Esophagus (tissue), 2 donors: ENCODE results near the gene CCDC201. TPM values are rescaled to one million over a fixed set of nuclear protein-coding genes. Genes with fewer than 3 reads are reported as not detected.

Source experiments
- H3K27ac ChIP-seq, 2 donors: one replicate each; pipeline ENCODE4 v1.5.1; 2013; ENCODE audit warnings: low read depth in 2 of 2, mild to moderate bottlenecking in 2 of 2, inconsistent platforms in 1 of 2, low read length in 1 of 2, moderate library complexity in 1 of 2
- H3K27me3 ChIP-seq, 2 donors: one replicate each; pipeline ENCODE4 v1.6.1; 2013; ENCODE audit warnings: low read length in 2 of 2, control low read depth in 1 of 2, mild to moderate bottlenecking in 1 of 2; ENCODE audit not compliant: insufficient read depth in 2 of 2, control insufficient read depth in 1 of 2
- H3K36me3 ChIP-seq, 2 donors: one replicate each; pipeline ENCODE4 v1.6.1; 2013; ENCODE audit warnings: low read length in 1 of 2; ENCODE audit not compliant: control insufficient read depth in 2 of 2, insufficient read depth in 2 of 2
- H3K4me1 ChIP-seq, 2 donors: one replicate each; pipeline ENCODE4 v1.6.1; 2013; ENCODE audit warnings: low read length in 1 of 2; ENCODE audit not compliant: control insufficient read depth in 2 of 2, insufficient read depth in 2 of 2
- H3K4me3 ChIP-seq, 2 donors: one replicate each; pipeline ENCODE4 v1.5.1; 2013; ENCODE audit warnings: low read length in 2 of 2, mild to moderate bottlenecking in 2 of 2, low read depth in 1 of 2, moderate library complexity in 1 of 2
- H3K9me3 ChIP-seq, 2 donors: one replicate each; pipeline ENCODE4 v1.6.1; 2013; ENCODE audit warnings: mild to moderate bottlenecking in 2 of 2, low read depth in 1 of 2, low read length in 1 of 2, moderate library complexity in 1 of 2; ENCODE audit not compliant: control insufficient read depth in 2 of 2, insufficient read depth in 1 of 2
- WGBS, 2 donors: extraction: QIAGEN DNeasy Blood & Tissue Kit; methylation state at CpG; one replicate each; pipeline ENCODE4 v1.1.7; 2013; 5-methylcytosine and 5-hydroxymethylcytosine counted together
- polyA plus RNA-seq, 2 donors: library from polyadenylated mRNA; stranded (reverse); fragments of 200-250 nt; gene quantifications; one replicate each; pipeline ENCODE4 v1.2.3, GENCODE V29; 2013
- donor health status: healthy with polysubstance abuse.
- donor health status: Bipolar disorder and iron deficiency.

The CCDC201 gene
- polyA plus RNA-seq, 2 donors, result not detected

- Histone ChIP-seq H3K27me3 (peaks cover 0 to 3% of the 10 kb centered on the region in 2 donors), H3K4me1 (no peaks in the 10 kb centered on the region), H3K9me3 (no peaks in the 10 kb centered on the region), H3K27ac (no peak overlapping the region), H3K4me3 (no peak overlapping the region), H3K36me3 (no peaks in the 10 kb centered on the region)
- 87 to 92% methylated on average over 3 of the region's 3 CpGs for whole genome bisulfite sequencing, 2 donors
Measured at GRCh38 chr7:45915606-45916005, 42.7 kb upstream of the CCDC201 start.

DNA sequence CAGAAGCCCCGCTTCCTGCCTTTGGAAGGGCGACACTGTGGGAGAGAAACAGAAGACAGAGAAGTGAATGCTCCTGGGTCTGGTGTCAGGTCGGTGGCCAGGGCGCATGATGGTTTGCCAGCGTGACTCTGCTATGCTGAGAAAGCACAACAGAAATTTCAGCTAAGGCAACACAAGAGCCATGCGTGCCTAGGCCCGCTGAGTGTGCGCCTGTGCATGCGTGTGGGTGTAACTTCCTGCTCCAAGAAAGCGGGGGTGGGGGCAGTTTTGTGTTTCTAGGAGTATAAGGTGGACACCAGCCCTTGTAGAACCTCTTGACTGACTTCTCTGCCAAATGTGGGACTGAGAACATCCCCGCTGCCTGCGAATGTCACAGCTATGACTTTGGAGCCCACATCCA lies 42.0 kb upstream of the CCDC201 start:
- H3K9me3 ChIP-seq, result no peaks in the 10 kb centered on the region
- no peaks in the 10 kb centered on the region for H3K4me1 ChIP-seq
- H3K36me3 ChIP-seq, result no peaks in the 10 kb centered on the region
- H3K27ac ChIP-seq, result no peak overlapping the region
- peaks cover 0 to 3% of the 10 kb centered on the region in 2 donors for H3K27me3 ChIP-seq
- 84 to 89% methylated on average over 12 of the region's 12 CpGs for WGBS, 2 donors
- H3K4me3 ChIP-seq, result no peak overlapping the region

DNA sequence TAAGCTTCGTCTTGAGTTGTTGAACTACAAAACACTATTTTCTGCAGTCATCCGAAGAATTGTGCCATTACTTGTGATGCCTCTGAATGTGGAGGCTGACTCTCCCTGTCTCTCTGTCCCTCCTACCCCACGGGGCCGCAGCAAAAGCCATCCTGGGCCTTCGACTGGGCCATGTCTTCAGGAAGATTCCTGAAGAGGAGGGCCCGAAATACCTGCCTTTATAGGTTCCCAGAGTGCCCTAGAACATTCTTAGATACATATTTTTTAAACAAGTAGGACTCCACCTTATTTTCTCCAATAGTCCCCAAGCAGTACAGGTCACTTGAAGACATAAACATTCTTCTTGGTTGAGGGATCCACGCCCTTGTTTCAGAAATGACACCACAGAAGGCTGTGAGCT lies 40.1 kb upstream of the CCDC201 start:
- 85 to 87% methylated on average over 7 of the region's 7 CpGs for WGBS, 2 donors
- Histone ChIP-seq H3K27me3 (no peaks in the 10 kb centered on the region), H3K27ac (no peak overlapping the region), H3K4me1 (no peaks in the 10 kb centered on the region), H3K36me3 (no peaks in the 10 kb centered on the region), H3K4me3 (no peak overlapping the region), H3K9me3 (no peaks in the 10 kb centered on the region)

GRCh38 chr7:45911311-45911710 lies 38.4 kb upstream of the CCDC201 start:
- Histone ChIP-seq H3K27me3 (no peaks in the 10 kb centered on the region), H3K9me3 (no peaks in the 10 kb centered on the region), H3K4me3 (no peak overlapping the region), H3K4me1 (no peaks in the 10 kb centered on the region), H3K36me3 (no peaks in the 10 kb centered on the region), H3K27ac (no peak overlapping the region)
- 93 to 95% methylated on average over 9 of the region's 9 CpGs for WGBS, 2 donors

GRCh38 chr7:45910855-45911254 lies 38.0 kb upstream of the CCDC201 start:
- Histone ChIP-seq H3K27ac (no peak overlapping the region), H3K4me3 (no peak overlapping the region), H3K4me1 (no peaks in the 10 kb centered on the region), H3K9me3 (no peaks in the 10 kb centered on the region), H3K27me3 (no peaks in the 10 kb centered on the region), H3K36me3 (no peaks in the 10 kb centered on the region)
- WGBS, 2 donors, result 82 to 86% methylated on average over 3 of the region's 3 CpGs

DNA sequence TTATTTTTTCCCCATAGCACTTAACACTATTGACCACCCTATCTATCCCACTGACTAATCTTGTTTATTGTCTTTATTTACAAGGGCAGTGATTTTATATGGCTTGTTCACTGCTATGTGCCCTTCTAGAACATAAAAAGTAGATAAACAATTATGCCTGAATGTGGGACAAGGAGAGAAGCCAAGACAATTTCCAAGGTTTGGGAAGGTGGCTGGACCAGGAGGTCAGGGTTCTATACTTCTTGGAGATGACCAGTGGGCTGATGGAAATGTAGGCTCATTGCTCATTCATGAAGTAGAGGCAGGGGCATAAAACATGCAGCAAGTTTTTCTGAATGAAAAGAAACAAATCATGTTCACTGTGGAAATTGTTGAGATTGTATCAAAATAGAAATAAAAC lies 36.7 kb upstream of the CCDC201 start:
- H3K36me3 ChIP-seq, result no peaks in the 10 kb centered on the region
- no peak overlapping the region for H3K27ac ChIP-seq
- H3K4me3 ChIP-seq, result no peak overlapping the region
- H3K9me3 ChIP-seq, result no peaks in the 10 kb centered on the region
- no peaks in the 10 kb centered on the region for H3K27me3 ChIP-seq
- H3K4me1 ChIP-seq, result no peaks in the 10 kb centered on the region

GRCh38 chr7:45902820-45903219 lies 29.9 kb upstream of the CCDC201 start:
- H3K27ac ChIP-seq, result no peak overlapping the region
- no peaks in the 10 kb centered on the region for H3K36me3 ChIP-seq
- no peak overlapping the region for H3K4me3 ChIP-seq
- 88% methylated on average over 1 of the region's 1 CpG for WGBS, 2 donors
- no peaks in the 10 kb centered on the region for H3K27me3 ChIP-seq
- H3K4me1 ChIP-seq, result no peaks in the 10 kb centered on the region
- H3K9me3 ChIP-seq, result no peaks in the 10 kb centered on the region

DNA sequence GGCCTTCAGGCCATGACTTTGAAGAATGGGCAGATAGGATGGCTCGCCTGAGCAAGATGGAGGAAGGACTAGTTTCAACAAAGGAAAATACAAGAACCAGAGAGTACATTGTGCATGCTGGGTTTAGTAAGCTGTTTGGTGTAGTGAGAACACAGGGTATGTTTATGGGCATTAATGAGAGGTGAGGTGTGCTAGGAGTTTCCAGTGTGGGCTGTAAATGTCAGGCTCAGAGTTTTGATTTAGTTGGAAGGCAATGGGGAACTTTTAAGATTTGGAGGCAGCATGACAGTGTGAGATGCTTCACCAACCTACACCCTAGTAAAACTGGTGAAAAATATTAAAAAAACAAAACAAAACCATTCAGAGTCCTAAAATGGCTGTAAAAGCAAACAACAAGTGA lies 28.7 kb upstream of the CCDC201 start:
- no peaks in the 10 kb centered on the region for H3K36me3 ChIP-seq
- no peak overlapping the region for H3K27ac ChIP-seq
- no peaks in the 10 kb centered on the region for H3K27me3 ChIP-seq
- 84 to 85% methylated on average over 1 of the region's 1 CpG for WGBS, 2 donors
- no peaks in the 10 kb centered on the region for H3K4me1 ChIP-seq
- H3K4me3 ChIP-seq, result no peak overlapping the region
- no peaks in the 10 kb centered on the region for H3K9me3 ChIP-seq

GRCh38 chr7:45898222-45898621 lies 25.3 kb upstream of the CCDC201 start:
- H3K9me3 ChIP-seq, result no peaks in the 10 kb centered on the region
- WGBS, 2 donors, result 71 to 75% methylated on average over 2 of the region's 2 CpGs
- no peaks in the 10 kb centered on the region for H3K27me3 ChIP-seq
- no peaks in the 10 kb centered on the region for H3K4me1 ChIP-seq
- no peak overlapping the region for H3K4me3 ChIP-seq
- H3K27ac ChIP-seq, result no peak overlapping the region
- no peaks in the 10 kb centered on the region for H3K36me3 ChIP-seq

GRCh38 chr7:45897042-45897690 lies 24.3 kb upstream of the CCDC201 start:
- WGBS, 2 donors, result 92 to 95% methylated on average over 1 of the region's 1 CpG
- Histone ChIP-seq H3K4me3 (no peak overlapping the region), H3K4me1 (no peaks in the 10 kb centered on the region), H3K27ac (no peak overlapping the region), H3K9me3 (no peaks in the 10 kb centered on the region), H3K27me3 (no peaks in the 10 kb centered on the region), H3K36me3 (no peaks in the 10 kb centered on the region)
